GM12875 (cell line): ENCODE results near the gene ME3.

ENCODE experiments used
- H3K4me3 ChIP-seq: one replicate; pipeline ENCODE4 v1.5.1; 2011; ENCODE audit warnings: low read depth, low read length, control low read depth
- CTCF ChIP-seq: IDR thresholded peaks from 2 replicates; pipeline ENCODE4 v1.5.1; 2011; ENCODE audit warnings: low read depth, mild to moderate bottlenecking, control low read depth, inconsistent platforms, low read length, moderate library complexity, borderline replicate concordance; ENCODE audit not compliant: insufficient read depth

The ME3 gene

GRCh38 chr11:86680716-86681482, 8.5 kb upstream of the ME3 start:
- H3K4me3 ChIP-seq = no peak overlapping the region

DNA sequence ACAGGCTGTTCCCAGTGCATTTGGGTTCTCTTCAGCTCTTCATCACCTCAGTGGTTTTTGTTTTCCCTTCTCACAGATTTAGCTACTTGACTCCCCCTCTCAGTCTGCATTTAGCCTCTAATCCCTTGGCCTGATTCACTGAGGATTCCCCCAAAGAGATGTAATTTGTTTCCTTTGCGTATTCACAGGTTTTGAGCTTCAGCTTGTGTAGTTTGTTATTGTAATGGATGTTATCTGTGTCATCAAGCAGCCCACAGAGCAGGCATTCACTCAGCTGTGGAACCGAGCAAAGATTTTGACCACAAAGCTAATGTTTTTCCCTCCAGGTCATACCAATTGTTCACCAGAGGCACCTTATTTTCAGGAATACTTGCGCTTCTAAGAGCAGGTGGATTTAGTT, 6.4 kb upstream of the ME3 start:
- H3K4me3 ChIP-seq = no peak overlapping the region

More at GRCh38 chr11:86680716-86681482, 8.5 kb upstream of the ME3 start:
- no peak for TF ChIP-seq CTCF

DNA sequence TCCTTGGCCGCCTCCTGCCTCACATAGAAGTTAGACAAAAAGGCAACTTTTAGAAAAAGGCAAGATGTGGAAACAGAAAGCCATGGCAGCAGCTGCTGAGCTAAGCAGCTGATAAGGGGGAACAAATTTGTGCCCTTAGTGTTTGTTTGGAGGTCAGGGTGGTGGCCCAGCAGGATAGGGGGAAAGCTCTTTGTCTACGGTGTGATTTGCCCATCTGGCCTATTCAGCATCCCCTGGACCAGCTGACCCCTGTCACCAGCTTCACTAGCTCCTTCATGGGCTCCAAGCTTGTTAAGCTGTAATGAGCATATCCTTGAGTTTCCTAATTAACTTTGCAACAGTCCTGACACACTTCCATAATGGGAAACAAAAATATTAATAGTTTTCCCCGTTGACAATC, 5.9 kb upstream of the ME3 start:
- no peak for TF ChIP-seq CTCF
- H3K4me3 ChIP-seq = no peak overlapping the region

More for the DNA sequence above, 6.4 kb upstream of the ME3 start:
- TF ChIP-seq CTCF = no peak

DNA sequence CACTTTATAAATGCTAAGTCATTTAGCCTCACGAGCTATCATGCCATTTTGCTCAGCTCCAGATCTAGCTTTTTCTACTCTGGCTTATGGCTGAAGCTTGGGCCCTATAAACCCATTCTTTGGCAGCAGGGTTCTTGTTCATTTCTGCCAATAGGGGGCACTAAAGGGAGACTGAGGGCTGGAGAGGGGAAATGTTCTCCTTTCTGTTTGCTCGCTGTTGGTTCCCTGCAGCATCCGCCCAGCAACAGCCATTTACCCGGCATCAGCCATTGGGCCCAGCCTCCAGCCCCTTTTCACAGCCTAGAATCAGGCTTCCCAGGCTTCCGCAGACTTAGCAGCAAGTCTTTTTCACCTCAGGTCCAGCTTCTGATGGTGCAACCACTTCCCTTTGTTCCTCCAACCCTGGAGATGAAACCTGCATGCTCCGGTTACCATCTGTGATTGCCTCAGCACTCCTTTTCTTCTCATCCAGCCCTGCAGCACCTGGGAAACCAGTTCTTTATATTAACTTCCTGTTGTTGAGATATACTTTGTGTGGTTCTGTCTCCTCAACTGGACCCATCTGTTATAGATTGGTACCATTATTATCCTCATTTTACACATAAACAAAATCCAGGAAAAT, 4.2 kb upstream of the ME3 start:
- peak; percentile 33; the same call in 1 of the 2 replicates for TF ChIP-seq CTCF
- no peak overlapping the region for H3K4me3 ChIP-seq

DNA sequence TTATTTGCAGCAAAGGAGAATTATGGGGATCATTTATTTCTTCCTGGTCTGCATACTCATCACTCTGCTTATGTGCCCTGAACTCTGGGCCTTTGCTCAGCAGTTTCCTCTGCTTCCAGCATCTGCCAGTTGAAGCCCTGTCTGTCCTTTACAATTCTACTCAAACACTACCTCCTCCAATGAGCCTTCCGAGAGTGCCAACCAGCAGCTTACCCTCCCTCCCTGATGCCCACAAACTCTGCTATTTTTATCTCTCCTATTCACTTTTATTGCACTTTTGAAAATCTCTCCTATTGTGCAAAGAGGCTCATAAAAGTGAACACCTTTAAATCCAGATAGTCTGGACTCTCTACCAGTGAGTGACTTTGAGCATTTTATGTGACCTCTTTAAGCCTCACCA, 3.6 kb upstream of the ME3 start:
- no peak for TF ChIP-seq CTCF
- H3K4me3 ChIP-seq = no peak overlapping the region

GRCh38 chr11:86675017-86675416, 2.6 kb upstream of the ME3 start:
- no peak for TF ChIP-seq CTCF
- no peak overlapping the region for H3K4me3 ChIP-seq
